ENCODE measurements around the gene ZNF101. TPM values are rescaled to one million over a fixed set of nuclear protein-coding genes. Genes with fewer than 3 reads are reported as not detected.
"Not testable (repeated sequence)": the region's sequence is repeated elsewhere in the genome, so short reads cannot be mapped to it uniquely, and the experiment has no call there.

Gene ZNF101
- total RNA-seq, 1 donor from 2014 or later: 44.2 TPM

GRCh38 chr19:19689023-19689422, 20.4 kb downstream of the ZNF101 start:
- DNase-seq; H3K4me1 Mint-ChIP-seq; H3K27me3 Mint-ChIP-seq; intact Hi-C loops (cut with micrococcal nuclease); H3K4me3 Mint-ChIP-seq; H3K27ac Mint-ChIP-seq: not testable (repeated sequence)
- Mint-ChIP-seq H3K36me3 (ENCODE audit: low read depth) (peaks cover 35% of the 10 kb centered on the region), H3K9me3 (peaks cover 12% of the 10 kb centered on the region)

- no peak overlapping the region for H3K4me3 Mint-ChIP-seq
- peaks cover 9% of the 10 kb centered on the region for H3K9me3 Mint-ChIP-seq
- intact Hi-C loops (cut with micrococcal nuclease): no loop called here
- H3K27ac Mint-ChIP-seq: no peak overlapping the region
- peaks cover 20% of the 10 kb centered on the region for H3K36me3 Mint-ChIP-seq (ENCODE audit: low read depth)
- no peak for DNase-seq
- no peaks in the 10 kb centered on the region for H3K4me1 Mint-ChIP-seq
- H3K27me3 Mint-ChIP-seq: no peaks in the 10 kb centered on the region
Observed at GRCh38 chr19:19691683-19692082, 23.0 kb downstream of the ZNF101 start.

- Mint-ChIP-seq H3K27ac (no peak overlapping the region), H3K4me1 (no peaks in the 10 kb centered on the region), H3K36me3 (ENCODE audit: low read depth) (peaks cover 9% of the 10 kb centered on the region), H3K4me3 (no peak overlapping the region), H3K9me3 (peaks cover 7% of the 10 kb centered on the region), H3K27me3 (no peaks in the 10 kb centered on the region)
- no peak for DNase-seq
- intact Hi-C loops (cut with micrococcal nuclease): no loop called here
Observed at GRCh38 chr19:19696386-19696785, 27.7 kb downstream of the ZNF101 start.

GRCh38 chr19:19697589-19697988, 28.9 kb downstream of the ZNF101 start:
- Mint-ChIP-seq H3K4me3 (no peak overlapping the region), H3K27me3 (no peaks in the 10 kb centered on the region), H3K4me1 (no peaks in the 10 kb centered on the region), H3K36me3 (ENCODE audit: low read depth) (peaks cover 9% of the 10 kb centered on the region), H3K27ac (no peak overlapping the region), H3K9me3 (peaks cover 7% of the 10 kb centered on the region)
- no peak for DNase-seq
- intact Hi-C loops (cut with micrococcal nuclease): no loop called here

- peaks cover 11% of the 10 kb centered on the region for H3K36me3 Mint-ChIP-seq (ENCODE audit: low read depth)
- H3K4me3 Mint-ChIP-seq; H3K4me1 Mint-ChIP-seq; DNase-seq; H3K27me3 Mint-ChIP-seq; H3K9me3 Mint-ChIP-seq; intact Hi-C loops (cut with micrococcal nuclease); H3K27ac Mint-ChIP-seq: not testable (repeated sequence)
Observed at GRCh38 chr19:19700493-19700892, 31.9 kb downstream of the ZNF101 start.

- peaks cover 29% of the 10 kb centered on the region for H3K9me3 Mint-ChIP-seq
- no peak overlapping the region for H3K27ac Mint-ChIP-seq
- no peaks in the 10 kb centered on the region for H3K27me3 Mint-ChIP-seq
- intact Hi-C loops (cut with micrococcal nuclease): no loop called here
- no peaks in the 10 kb centered on the region for H3K4me1 Mint-ChIP-seq
- H3K4me3 Mint-ChIP-seq: no peak overlapping the region
- peaks cover 35% of the 10 kb centered on the region for H3K36me3 Mint-ChIP-seq (ENCODE audit: low read depth)
- DNase-seq: no peak
Observed at GRCh38 chr19:19704836-19705235, 36.2 kb downstream of the ZNF101 start.

- H3K9me3 Mint-ChIP-seq: peaks cover 30% of the 10 kb centered on the region
- H3K4me1 Mint-ChIP-seq: no peaks in the 10 kb centered on the region
- intact Hi-C loops (cut with micrococcal nuclease): no loop called here
- H3K27me3 Mint-ChIP-seq: no peaks in the 10 kb centered on the region
- DNase-seq: no peak
- H3K4me3 Mint-ChIP-seq: no peak overlapping the region
- no peak overlapping the region for H3K27ac Mint-ChIP-seq
- peaks cover 76% of the 10 kb centered on the region for H3K36me3 Mint-ChIP-seq (ENCODE audit: low read depth)
Observed at GRCh38 chr19:19710506-19710905, 41.9 kb downstream of the ZNF101 start.

GRCh38 chr19:19711306-19711933, 42.8 kb downstream of the ZNF101 start:
- Mint-ChIP-seq H3K27me3 (no peaks in the 10 kb centered on the region), H3K36me3 (ENCODE audit: low read depth) (peaks cover 78% of the 10 kb centered on the region), H3K27ac (no peak overlapping the region), H3K4me3 (no peak overlapping the region), H3K9me3 (peaks cover 24% of the 10 kb centered on the region), H3K4me1 (no peaks in the 10 kb centered on the region)
- DNase-seq: no peak
- intact Hi-C loops (cut with micrococcal nuclease): no loop called here

- Mint-ChIP-seq H3K27me3 (no peaks in the 10 kb centered on the region), H3K9me3 (peaks cover 22% of the 10 kb centered on the region), H3K27ac (no peak overlapping the region), H3K36me3 (ENCODE audit: low read depth) (peaks cover 84% of the 10 kb centered on the region), H3K4me1 (no peaks in the 10 kb centered on the region), H3K4me3 (no peak overlapping the region)
- intact Hi-C loops (cut with micrococcal nuclease): no loop called here
- no peak for DNase-seq
Observed at GRCh38 chr19:19711934-19712828, 43.5 kb downstream of the ZNF101 start.

- no peak for DNase-seq
- no peak overlapping the region for H3K27ac Mint-ChIP-seq
- peaks cover 44% of the 10 kb centered on the region for H3K9me3 Mint-ChIP-seq
- H3K4me3 Mint-ChIP-seq: no peak overlapping the region
- no peaks in the 10 kb centered on the region for H3K4me1 Mint-ChIP-seq
- intact Hi-C loops (cut with micrococcal nuclease): no loop called here
- no peaks in the 10 kb centered on the region for H3K27me3 Mint-ChIP-seq
- peaks cover 69% of the 10 kb centered on the region for H3K36me3 Mint-ChIP-seq (ENCODE audit: low read depth)
Observed at GRCh38 chr19:19719798-19720197, 51.2 kb downstream of the ZNF101 start.

GRCh38 chr19:19721896-19722295, 53.3 kb downstream of the ZNF101 start:
- H3K4me1 Mint-ChIP-seq: no peaks in the 10 kb centered on the region
- no peak for DNase-seq
- no peaks in the 10 kb centered on the region for H3K27me3 Mint-ChIP-seq
- peaks cover 44% of the 10 kb centered on the region for H3K9me3 Mint-ChIP-seq
- H3K36me3 Mint-ChIP-seq (ENCODE audit: low read depth): peaks cover 63% of the 10 kb centered on the region
- no peak overlapping the region for H3K4me3 Mint-ChIP-seq
- H3K27ac Mint-ChIP-seq: no peak overlapping the region
- intact Hi-C loops (cut with micrococcal nuclease): no loop called here

GRCh38 chr19:19732579-19733501, 64.2 kb downstream of the ZNF101 start, which contains the start of gene ZNF14:
TSS of gene ZNF14 (minus strand) at chr19:19733112. CDS start at chr19:19732958, 154 bp downstream.
- Mint-ChIP-seq H3K27ac (peak within 1 kb of the TSS; percentile 94), H3K4me3 (peak within 1 kb of the TSS; percentile 99), H3K36me3 (ENCODE audit: low read depth) (peaks cover 39% of the 10 kb centered on the region), H3K9me3 (peaks cover 12% of the 10 kb centered on the region), H3K4me1 (peaks cover 13% of the 10 kb centered on the region), H3K27me3 (no peaks in the 10 kb centered on the region)
- DNase-seq: peak; percentile 96
- intact Hi-C loops (cut with micrococcal nuclease): loop anchor here (1.0 to 10.0 kb wide), 5 partner anchors 44 to 198 kb away; partner anchors contain the start of genes CILP2, ZNF101, ZNF506 and ZNF93
